OCI-LY3 (cell line): Measurements from ENCODE around the gene CHRM2.

Experiments
- H2AFZ ChIP-seq: fragments of 200-600, 300-600 bp; shearing (Covaris generic); 2 replicates; pipeline ENCODE4 v1.6.0; 2014; ENCODE audit warnings: antibody characterized with exemption, low read depth, low read length
- H3K27ac ChIP-seq: fragments of 200-600, 300-600 bp; sonication (generic); 2 replicates; pipeline ENCODE4 v1.5.1; 2014; ENCODE audit warnings: mild to moderate bottlenecking, low read length, moderate library complexity, mixed read lengths
- H3K27me3 ChIP-seq: fragments of 200-600, 300-600 bp; sonication (generic); 2 replicates; pipeline ENCODE4 v1.6.1; 2014; ENCODE audit warnings: low read depth, low read length, mixed read lengths
- H3K36me3 ChIP-seq: fragments of 200-600, 300-600 bp; sonication (generic); replicated peaks from 2 replicates; pipeline ENCODE3; 2014; ENCODE audit warnings: low read depth, low read length, mixed read lengths
- H3K4me1 ChIP-seq: fragments of 300-600, 200-600 bp; sonication (generic); 2 replicates; pipeline ENCODE4 v1.6.1; 2014; ENCODE audit warnings: low read length, mixed read lengths
- H3K4me2 ChIP-seq: fragments of 200-600, 300-600 bp; sonication (generic); 2 replicates; pipeline ENCODE4 v1.6.1; 2014; ENCODE audit warnings: low read length, mixed read lengths
- H3K4me3 ChIP-seq: fragments of 300-600, 200-600 bp; sonication (generic); 2 replicates; pipeline ENCODE4 v1.5.1; 2014; ENCODE audit warnings: antibody characterized with exemption, mild to moderate bottlenecking, low read length, moderate library complexity
- H3K79me2 ChIP-seq: fragments of 300-600, 200-600 bp; shearing (Covaris generic); 2 replicates; pipeline ENCODE4 v1.6.1; 2014; ENCODE audit warnings: mild to moderate bottlenecking, low read length, mixed read lengths
- H3K9ac ChIP-seq: fragments of 300-600, 200-600 bp; shearing (Covaris generic); 2 replicates; pipeline ENCODE4 v1.6.0; 2014; ENCODE audit warnings: mild to moderate bottlenecking, low read length, moderate library complexity
- H3K9me3 ChIP-seq: fragments of 200-600, 300-600 bp; shearing (Covaris generic); 2 replicates; pipeline ENCODE4 v1.6.1; 2014; ENCODE audit warnings: low read length, mixed read lengths; ENCODE audit not compliant: insufficient read depth
- H4K20me1 ChIP-seq: fragments of 200-600, 300-600 bp; sonication (generic); 2 replicates; pipeline ENCODE4 v1.6.1; 2016; ENCODE audit warnings: low read length, mixed read lengths; ENCODE audit not compliant: insufficient read depth
- EZH2phosphoT487 ChIP-seq: fragments of 200-600 bp; shearing (Covaris generic); IDR thresholded peaks from 2 replicates; pipeline ENCODE4 v1.6.1; 2018; ENCODE audit warnings: antibody characterized with exemption, mixed run types, low read depth
- TF ChIP-seq, protein P1 (sequence below): fragments of 200-600, 300-600 bp; sonication (generic); IDR thresholded peaks from 2 replicates; pipeline ENCODE4 v1.5.1; 2014; ENCODE audit warnings: antibody characterized with exemption, low read length, low read depth

The CHRM2 gene

DNA sequence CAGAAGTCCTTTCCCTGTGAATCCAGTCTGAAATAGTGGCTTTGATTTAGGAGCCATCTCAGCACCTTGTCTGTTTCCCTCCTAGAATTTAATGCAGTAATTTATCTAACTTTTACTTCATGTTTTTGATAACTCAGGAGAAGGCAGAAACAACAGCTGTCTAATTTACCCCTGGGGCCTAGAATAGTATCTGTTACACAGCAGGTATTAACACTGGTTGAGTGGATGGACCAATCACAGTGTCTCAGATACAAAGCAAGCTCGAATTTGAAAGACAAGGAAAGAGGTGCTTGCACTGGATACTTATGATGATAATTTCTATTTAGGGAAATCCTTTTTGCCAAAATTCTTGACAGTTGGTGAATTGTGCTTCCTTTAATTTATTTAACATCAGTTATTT lies 23.4 kb downstream of the CHRM2 start:
- H3K4me3 ChIP-seq = no peak overlapping the region
- no peak overlapping the region for H3K9ac ChIP-seq
- no peaks in the 10 kb centered on the region for H4K20me1 ChIP-seq
- H3K36me3 ChIP-seq = no peaks in the 10 kb centered on the region
- no peak overlapping the region for H3K27ac ChIP-seq
- TF ChIP-seq, protein P1, sequence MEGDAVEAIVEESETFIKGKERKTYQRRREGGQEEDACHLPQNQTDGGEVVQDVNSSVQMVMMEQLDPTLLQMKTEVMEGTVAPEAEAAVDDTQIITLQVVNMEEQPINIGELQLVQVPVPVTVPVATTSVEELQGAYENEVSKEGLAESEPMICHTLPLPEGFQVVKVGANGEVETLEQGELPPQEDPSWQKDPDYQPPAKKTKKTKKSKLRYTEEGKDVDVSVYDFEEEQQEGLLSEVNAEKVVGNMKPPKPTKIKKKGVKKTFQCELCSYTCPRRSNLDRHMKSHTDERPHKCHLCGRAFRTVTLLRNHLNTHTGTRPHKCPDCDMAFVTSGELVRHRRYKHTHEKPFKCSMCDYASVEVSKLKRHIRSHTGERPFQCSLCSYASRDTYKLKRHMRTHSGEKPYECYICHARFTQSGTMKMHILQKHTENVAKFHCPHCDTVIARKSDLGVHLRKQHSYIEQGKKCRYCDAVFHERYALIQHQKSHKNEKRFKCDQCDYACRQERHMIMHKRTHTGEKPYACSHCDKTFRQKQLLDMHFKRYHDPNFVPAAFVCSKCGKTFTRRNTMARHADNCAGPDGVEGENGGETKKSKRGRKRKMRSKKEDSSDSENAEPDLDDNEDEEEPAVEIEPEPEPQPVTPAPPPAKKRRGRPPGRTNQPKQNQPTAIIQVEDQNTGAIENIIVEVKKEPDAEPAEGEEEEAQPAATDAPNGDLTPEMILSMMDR = no peak
- no peak for TF ChIP-seq EZH2phosphoT487
- H3K4me2 ChIP-seq = no peak overlapping the region
- no peaks in the 10 kb centered on the region for H3K9me3 ChIP-seq
- H3K27me3 ChIP-seq = no peaks in the 10 kb centered on the region
- no peaks in the 10 kb centered on the region for H3K4me1 ChIP-seq
- no peak overlapping the region for H2AFZ ChIP-seq
- H3K79me2 ChIP-seq = no peaks in the 10 kb centered on the region

DNA sequence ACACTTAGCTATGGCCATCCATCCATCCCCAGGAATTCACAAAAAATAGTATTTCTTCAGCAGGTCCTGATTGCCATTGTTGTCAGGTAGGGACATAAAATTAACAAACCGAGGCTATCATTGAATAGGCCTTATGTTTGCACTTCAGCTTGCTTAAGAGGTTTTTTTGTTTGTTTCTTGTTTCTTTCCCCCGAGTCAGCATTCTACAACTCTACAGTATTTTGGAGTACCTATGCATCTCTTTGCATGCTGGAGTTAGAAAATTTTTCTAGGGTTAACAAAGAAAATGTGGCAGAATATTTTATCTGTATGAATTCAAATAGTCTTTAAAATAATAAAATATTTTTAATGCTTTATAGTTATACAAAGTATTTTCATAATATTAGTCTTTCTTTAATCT lies 26.3 kb downstream of the CHRM2 start:
- Histone ChIP-seq H3K27me3 (no peaks in the 10 kb centered on the region), H3K36me3 (no peaks in the 10 kb centered on the region), H3K79me2 (no peaks in the 10 kb centered on the region), H3K9ac (no peak overlapping the region), H3K4me2 (no peak overlapping the region), H3K4me1 (no peaks in the 10 kb centered on the region), H4K20me1 (no peaks in the 10 kb centered on the region), H3K27ac (no peak overlapping the region), H2AFZ (no peak overlapping the region), H3K4me3 (no peak overlapping the region), H3K9me3 (no peaks in the 10 kb centered on the region)
- TF ChIP-seq, protein P1 = no peak
- no peak for TF ChIP-seq EZH2phosphoT487

DNA sequence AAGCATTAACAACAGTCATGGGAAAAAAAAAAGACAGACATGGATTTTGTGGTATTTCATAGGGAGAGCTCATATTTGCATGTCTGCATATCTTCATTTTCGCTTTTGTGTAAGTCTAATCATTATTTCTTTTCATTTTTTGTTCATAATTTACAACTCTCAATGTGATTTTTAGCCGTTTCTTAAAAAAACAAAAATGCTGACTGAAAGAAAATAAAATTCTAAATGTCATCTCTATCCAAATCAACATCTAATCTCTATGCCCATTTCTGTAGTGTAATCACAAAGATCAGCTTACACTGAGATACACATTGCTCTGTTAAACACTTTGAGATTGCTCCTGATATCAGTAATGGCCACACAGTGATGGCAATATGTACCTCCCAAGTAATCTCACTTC lies 29.2 kb downstream of the CHRM2 start:
- TF ChIP-seq EZH2phosphoT487 = no peak
- TF ChIP-seq, protein P1 = no peak
- Histone ChIP-seq H3K36me3 (no peaks in the 10 kb centered on the region), H3K9me3 (no peaks in the 10 kb centered on the region), H2AFZ (no peak overlapping the region), H3K79me2 (no peaks in the 10 kb centered on the region), H3K4me2 (no peak overlapping the region), H3K27me3 (no peaks in the 10 kb centered on the region), H3K9ac (no peak overlapping the region), H4K20me1 (no peaks in the 10 kb centered on the region), H3K4me3 (no peak overlapping the region), H3K4me1 (no peaks in the 10 kb centered on the region), H3K27ac (no peak overlapping the region)

DNA sequence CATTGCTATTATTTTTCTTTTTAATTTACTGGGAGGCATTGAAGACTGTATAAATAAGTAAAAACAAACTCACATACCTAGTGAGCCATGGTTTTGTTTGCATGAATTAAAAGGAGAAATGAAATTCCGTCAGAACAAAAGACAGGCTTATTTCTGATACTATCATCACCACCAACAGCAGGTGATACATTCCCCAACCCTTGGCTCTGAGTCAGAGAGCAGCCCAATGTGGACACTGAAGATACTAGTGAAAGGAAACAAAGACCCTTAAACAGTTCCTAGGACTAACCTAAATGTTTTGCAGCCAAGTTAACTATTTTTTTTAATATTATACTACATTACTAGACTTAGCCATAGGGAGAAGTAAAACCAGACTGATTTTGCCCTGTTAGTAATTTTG lies 31.6 kb downstream of the CHRM2 start:
- Histone ChIP-seq H3K4me1 (no peaks in the 10 kb centered on the region), H3K9me3 (no peaks in the 10 kb centered on the region), H3K79me2 (no peaks in the 10 kb centered on the region), H2AFZ (no peak overlapping the region), H3K27ac (no peak overlapping the region), H3K9ac (no peak overlapping the region), H3K27me3 (no peaks in the 10 kb centered on the region), H3K4me2 (no peak overlapping the region), H3K4me3 (no peak overlapping the region), H3K36me3 (no peaks in the 10 kb centered on the region), H4K20me1 (no peaks in the 10 kb centered on the region)
- TF ChIP-seq, protein P1 = no peak
- TF ChIP-seq EZH2phosphoT487 = no peak
